OCI-LY1 (cell line): ENCODE results near the gene EXOSC1.

ENCODE experiments used
- H2AFZ ChIP-seq: fragments of 200-600 bp; sonication (generic), shearing (Covaris generic); 2 replicates; pipeline ENCODE4 v1.6.0; 2014; ENCODE audit warnings: antibody characterized with exemption, mild to moderate bottlenecking, low read length
- H3F3A ChIP-seq: fragments of 200-600 bp; sonication (generic), shearing (Covaris generic); 2 replicates; pipeline ENCODE4 v1.6.0; 2014; ENCODE audit warnings: mild to moderate bottlenecking, antibody characterized with exemption, low read length, moderate library complexity; ENCODE audit not compliant: insufficient read depth
- H3K27ac ChIP-seq: fragments of 200-600 bp; sonication (generic); 2 replicates; pipeline ENCODE4 v1.5.1; 2014; ENCODE audit warnings: low read length, mixed run types, mild to moderate bottlenecking, low read depth; ENCODE audit not compliant: poor library complexity, severe bottlenecking
- H3K27me3 ChIP-seq: fragments of 200-600 bp; sonication (generic); 2 replicates; pipeline ENCODE4 v1.6.0; 2014; ENCODE audit warnings: antibody characterized with exemption, mild to moderate bottlenecking, low read length, moderate library complexity; ENCODE audit not compliant: insufficient read depth
- H3K36me3 ChIP-seq: fragments of 200-600 bp; sonication (generic); 2 replicates; pipeline ENCODE4 v1.6.1; 2014; ENCODE audit warnings: mild to moderate bottlenecking, antibody characterized with exemption, low read length, moderate library complexity, mixed read lengths; ENCODE audit not compliant: insufficient read depth
- H3K4me1 ChIP-seq: fragments of 200-600 bp; sonication (generic); 2 replicates; pipeline ENCODE4 v1.5.1; 2014; ENCODE audit warnings: mild to moderate bottlenecking, low read length, moderate library complexity; ENCODE audit not compliant: insufficient read depth, severe bottlenecking
- H3K4me2 ChIP-seq: fragments of 200-600 bp; sonication (generic), shearing (Covaris generic); 2 replicates; pipeline ENCODE4 v1.6.1; 2014; ENCODE audit warnings: low read length
- H3K4me3 ChIP-seq: fragments of 200-600 bp; sonication (generic); 2 replicates; pipeline ENCODE4 v1.5.1; 2014; ENCODE audit warnings: low read length, low read depth, mild to moderate bottlenecking, mixed read lengths; ENCODE audit not compliant: poor library complexity, severe bottlenecking
- H3K79me2 ChIP-seq: fragments of 200-600 bp; shearing (Covaris generic); 2 replicates; pipeline ENCODE4 v1.6.1; 2016; ENCODE audit warnings: mixed run types, low read length, mixed read lengths; ENCODE audit not compliant: insufficient read depth
- H3K9ac ChIP-seq: fragments of 200-600 bp; sonication (generic), shearing (Covaris generic); 2 replicates; pipeline ENCODE4 v1.6.1; 2014; ENCODE audit warnings: mild to moderate bottlenecking, low read length, mixed read lengths
- H3K9me2 ChIP-seq: fragments of 200-600 bp; sonication (generic), shearing (Covaris generic); 2 replicates; pipeline ENCODE4 v1.6.1; 2014; ENCODE audit warnings: low read depth, mild to moderate bottlenecking, low read length, mixed read lengths
- H3K9me3 ChIP-seq: fragments of 200-600 bp; shearing (Covaris generic); 2 replicates; pipeline ENCODE4 v1.6.1; 2014; ENCODE audit warnings: low read length, mixed read lengths
- H4K20me1 ChIP-seq: fragments of 200-600 bp; sonication (generic), shearing (Covaris generic); 2 replicates; pipeline ENCODE4 v1.6.0; 2016; ENCODE audit warnings: mild to moderate bottlenecking, low read length; ENCODE audit not compliant: insufficient read depth
- CTCF ChIP-seq: fragments of 200-600 bp; sonication (generic), shearing (Covaris generic); IDR thresholded peaks from 2 replicates; pipeline ENCODE4 v1.5.1; 2017; ENCODE audit warnings: mild to moderate bottlenecking, antibody characterized with exemption, low read length, moderate library complexity, mixed read lengths
- EZH2 ChIP-seq: fragments of 200-600 bp; sonication (generic), shearing (Covaris generic); IDR thresholded peaks from 2 replicates; pipeline ENCODE4 v1.8.0; 2017; ENCODE audit warnings: borderline replicate concordance, mixed run types, mild to moderate bottlenecking, antibody characterized with exemption, low read length, moderate library complexity, mixed read lengths

EXOSC1 gene

GRCh38 chr10:97434557-97434956 is 11.2 kb downstream of the EXOSC1 start:
- TF ChIP-seq CTCF = no peak
- TF ChIP-seq EZH2 = no peak
- no peaks in the 10 kb centered on the region for H3K9me2 ChIP-seq
- H2AFZ ChIP-seq = no peak overlapping the region
- H3K27ac ChIP-seq = no peak overlapping the region
- H3K36me3 ChIP-seq = peaks cover 57% of the 10 kb centered on the region
- no peaks in the 10 kb centered on the region for H4K20me1 ChIP-seq
- H3K27me3 ChIP-seq = no peaks in the 10 kb centered on the region
- H3K4me1 ChIP-seq = no peaks in the 10 kb centered on the region
- no peak overlapping the region for H3K4me2 ChIP-seq
- no peak overlapping the region for H3K4me3 ChIP-seq
- no peak overlapping the region for H3K9ac ChIP-seq
- H3F3A ChIP-seq = no peaks in the 10 kb centered on the region
- no peaks in the 10 kb centered on the region for H3K9me3 ChIP-seq
- peaks cover under 1% of the 10 kb centered on the region; the same call in 1 of the 2 replicates for H3K79me2 ChIP-seq

GRCh38 chr10:97434055-97434454 is 11.8 kb downstream of the EXOSC1 start:
- no peaks in the 10 kb centered on the region for H3F3A ChIP-seq
- peaks cover 4% of the 10 kb centered on the region; the same call in 1 of the 2 replicates for H3K79me2 ChIP-seq
- no peaks in the 10 kb centered on the region for H4K20me1 ChIP-seq
- peaks cover 61% of the 10 kb centered on the region for H3K36me3 ChIP-seq
- H3K9me2 ChIP-seq = no peaks in the 10 kb centered on the region
- H3K27me3 ChIP-seq = no peaks in the 10 kb centered on the region
- H3K27ac ChIP-seq = no peak overlapping the region
- H3K4me2 ChIP-seq = no peak overlapping the region
- no peak overlapping the region for H3K9ac ChIP-seq
- H2AFZ ChIP-seq = no peak overlapping the region
- H3K4me1 ChIP-seq = no peaks in the 10 kb centered on the region
- TF ChIP-seq CTCF = no peak
- TF ChIP-seq EZH2 = no peak
- H3K4me3 ChIP-seq = no peak overlapping the region
- no peaks in the 10 kb centered on the region for H3K9me3 ChIP-seq

GRCh38 chr10:97428572-97428981 is 17.2 kb downstream of the EXOSC1 start:
- Histone ChIP-seq H3K9me3 (no peaks in the 10 kb centered on the region), H3K79me2 (peaks cover 30% of the 10 kb centered on the region), H3K4me2 (peak overlapping the region; percentile 99), H3K27ac (peak overlapping the region; percentile 16), H3K27me3 (no peaks in the 10 kb centered on the region), H3K4me3 (peak overlapping the region; percentile 100), H2AFZ (no peak overlapping the region), H3K9me2 (no peaks in the 10 kb centered on the region), H3K36me3 (peaks cover 50% of the 10 kb centered on the region), H3K9ac (peak overlapping the region; percentile 99), H3F3A (no peaks in the 10 kb centered on the region), H4K20me1 (no peaks in the 10 kb centered on the region), H3K4me1 (peaks cover 24% of the 10 kb centered on the region)
- no peak for TF ChIP-seq CTCF
- TF ChIP-seq EZH2 = no peak
